Putamen (tissue), 1 donor: ENCODE measurements around the gene OR5T1.

Source experiments
- DNase-seq: peaks from one replicate; pipeline ENCODE4 v3.0.0-alpha.2; 2016; ENCODE audit warnings: low spot score

Gene OR5T1

DNA sequence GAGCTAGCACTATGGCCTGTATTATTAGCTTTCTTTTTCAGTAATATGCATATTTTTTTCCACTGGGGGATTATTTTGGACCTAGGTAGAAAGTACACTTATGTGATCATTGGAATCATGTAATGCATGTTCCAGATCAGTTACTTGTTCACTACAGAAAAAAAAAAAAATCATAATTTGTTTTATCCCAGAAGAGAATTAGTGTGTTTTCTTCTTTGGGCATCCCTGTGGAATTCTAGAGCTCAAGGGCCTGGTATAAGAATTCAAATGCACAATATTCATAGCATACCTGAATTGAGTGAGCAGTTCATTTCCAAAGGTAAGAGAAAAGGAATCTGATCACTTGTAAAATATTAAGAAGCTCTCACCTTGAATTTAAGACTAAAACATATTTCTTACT lies at the start of gene OR5T1:
TSS of gene OR5T1 (plus strand) at position 301 of the 400 bp plus-strand sequence. CDS start 1,485 bp downstream, outside the sequence.
- DNase-seq: no peak

DNA sequence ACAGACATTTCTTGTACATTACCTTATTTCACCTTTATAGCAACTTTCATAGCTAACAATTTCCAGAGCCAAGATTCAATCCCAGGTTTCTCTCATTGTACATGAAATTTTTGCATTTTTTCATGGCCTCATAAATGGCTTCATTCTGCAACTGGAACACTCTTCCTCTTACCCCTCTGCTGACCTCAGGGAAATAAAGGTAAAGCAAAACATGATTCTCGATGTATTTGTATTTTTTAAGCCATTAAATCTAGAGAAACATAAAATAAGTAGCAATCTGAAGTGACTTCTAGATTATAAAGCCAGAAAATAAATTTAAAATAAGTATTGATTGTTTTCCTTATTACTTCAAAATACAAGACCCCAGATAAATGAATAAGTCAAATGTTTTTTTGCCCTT lies 39.8 kb upstream of the OR5T1 start, which contains the start of gene OR5T2:
TSS of gene OR5T2 (minus strand) at position 101 of the 400 bp plus-strand sequence. CDS start 1,193 bp downstream, outside the sequence.
- no peak for DNase-seq

DNA sequence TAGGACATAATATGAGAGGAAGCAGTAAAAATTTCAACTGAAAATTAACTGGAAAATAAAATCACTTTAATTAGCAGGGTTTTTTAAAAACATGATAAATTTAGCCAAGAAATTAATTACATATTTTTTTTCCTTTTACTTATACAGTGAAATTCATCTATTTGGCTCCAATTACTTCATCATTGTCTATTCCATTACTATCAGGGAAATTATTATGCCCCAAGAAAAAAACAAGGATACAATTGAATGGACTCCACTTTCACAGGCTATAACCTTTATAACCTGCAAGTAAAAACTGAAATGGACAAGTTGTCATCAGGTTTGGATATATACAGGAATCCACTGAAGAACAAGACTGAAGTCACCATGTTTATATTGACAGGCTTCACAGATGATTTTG lies 22.0 kb upstream of the OR5T1 start, which contains the start of gene OR5T3:
TSS of gene OR5T3 (plus strand) at position 301 of the 400 bp plus-strand sequence. CDS start at position 301, 0 bp downstream.
- DNase-seq: no peak

DNA sequence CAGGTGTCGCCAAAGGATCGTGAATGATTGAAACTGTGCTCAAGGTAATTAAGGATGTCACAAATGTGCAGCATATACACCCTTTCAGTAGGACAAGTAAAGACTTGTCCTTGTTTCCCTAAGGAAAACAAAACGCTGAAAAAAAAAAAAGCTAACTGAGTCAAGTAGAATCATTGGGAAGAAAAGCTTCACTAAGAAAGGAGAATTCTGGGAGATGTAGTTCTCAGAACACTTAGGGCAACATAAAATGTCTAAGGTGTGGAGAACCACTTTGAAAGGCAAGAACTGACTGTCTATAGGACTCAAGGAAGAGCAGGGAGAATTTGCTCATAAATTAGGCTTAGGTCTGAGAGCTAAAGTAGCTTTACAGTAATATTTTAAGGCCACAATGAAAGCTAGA lies 2.9 kb upstream of the OR5T1 start:
- no peak for DNase-seq

DNA sequence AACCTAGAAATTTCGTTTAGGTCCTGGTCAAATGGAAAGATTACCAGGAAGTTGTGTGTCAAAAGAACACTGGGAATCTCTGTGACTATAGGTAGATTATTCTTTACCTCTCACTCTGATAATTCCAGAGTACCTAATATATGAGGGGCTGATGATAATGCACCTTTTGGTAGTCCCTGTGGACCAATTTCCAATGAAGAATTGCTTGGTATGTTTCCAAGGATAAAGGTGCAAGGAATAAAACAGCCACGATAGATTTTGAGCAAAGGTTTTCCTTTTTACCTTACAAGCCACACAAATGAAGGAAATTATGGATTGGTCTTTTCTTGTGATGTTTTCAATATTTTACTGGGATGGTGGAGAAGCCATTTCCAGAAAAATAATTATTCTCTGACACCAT lies 18.2 kb downstream of the OR5T1 start, which contains the start of gene OR8H1:
TSS of gene OR8H1 (minus strand) at position 101 of the 400 bp plus-strand sequence. CDS start 1,192 bp downstream, outside the sequence.
- no peak for DNase-seq

GRCh38 chr11:56296898-56297297 lies 22.9 kb downstream of the OR5T1 start:
- DNase-seq: no peak

- no peak for DNase-seq
Observed at GRCh38 chr11:56307836-56308235, 33.9 kb downstream of the OR5T1 start.

DNA sequence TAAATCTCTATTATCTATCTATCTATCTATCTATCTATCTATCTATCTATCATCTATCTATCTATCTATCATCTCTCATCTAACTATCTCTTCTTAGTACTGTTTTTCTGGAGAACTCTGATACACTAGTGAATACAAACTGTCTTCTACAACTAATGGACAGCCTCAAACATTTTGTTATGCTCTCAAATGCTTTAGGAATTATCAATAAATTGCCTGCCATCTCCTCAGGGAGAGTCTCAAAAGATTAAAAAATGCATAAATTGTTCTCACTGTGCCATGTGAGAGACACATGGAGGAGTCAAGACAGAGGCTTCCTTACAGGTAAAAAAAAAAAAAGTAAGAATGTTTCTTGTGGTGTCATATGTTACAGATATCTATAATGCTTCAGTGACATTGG lies 40.9 kb downstream of the OR5T1 start, which contains the start of gene OR8K3:
TSS of gene OR8K3 (plus strand) at position 301 of the 400 bp plus-strand sequence. CDS start 3,163 bp downstream, outside the sequence.
- no peak for DNase-seq
